H1 (cell line): ENCODE data around the gene PHACTR2. TPM values are rescaled to one million over a fixed set of nuclear protein-coding genes. Genes with fewer than 3 reads are reported as not detected.

Experiments
- CTCF ChIA-PET: fragments of 300-600 bp; sonication (Branson Sonifier 250); formaldehyde crosslinking; loops from one replicate; lab custom pipeline; 2021; ENCODE audit not compliant: partially characterized antibody; lab: Charles Lee
- POLR2A ChIA-PET: fragments of 300-600 bp; sonication (Branson Sonifier 250); formaldehyde crosslinking; loops from one replicate; lab custom pipeline; 2021; ENCODE audit warnings: inconsistent platforms; ENCODE audit not compliant: partially characterized antibody; lab: Charles Lee
- DNase-seq, 2 experiments: peaks; one replicate each; pipeline versions ENCODE4 v3.0.0 to v3.0.0-alpha.2; 2010 to 2022; ENCODE audit warnings: low spot score in 2 of 2, low read depth in 1 of 2, mixed read lengths in 1 of 2
- FAIRE-seq: peaks from 2 replicates; lab custom pipeline; 2011; peaks lifted over from hg19 to GRCh38; lab: Jason Lieb, UNC
- H2AFZ ChIP-seq: 2 replicates; pipeline ENCODE4 v1.8.1; 2012; ENCODE audit warnings: low read length, inconsistent platforms
- H2AK5ac ChIP-seq: 2 replicates; pipeline ENCODE4 v1.6.1; 2013; ENCODE audit warnings: low read depth, low read length
- H2BK120ac ChIP-seq: replicated peaks from 2 replicates; pipeline ENCODE3; 2013; ENCODE audit warnings: low read depth, low read length, inconsistent platforms
- H2BK12ac ChIP-seq: 2 replicates; pipeline ENCODE4 v1.6.1; 2013; ENCODE audit warnings: low read depth, low read length
- H2BK15ac ChIP-seq: 2 replicates; pipeline ENCODE4 v1.6.1; 2013; ENCODE audit warnings: low read length
- H2BK20ac ChIP-seq: 2 replicates; pipeline ENCODE4 v1.6.1; 2013; ENCODE audit warnings: low read length
- H2BK5ac ChIP-seq: 2 replicates; pipeline ENCODE4 v1.6.1; 2013; ENCODE audit warnings: low read depth, low read length
- H3K14ac ChIP-seq: 2 replicates; pipeline ENCODE4 v1.6.1; 2013; ENCODE audit warnings: inconsistent platforms; ENCODE audit not compliant: insufficient read length
- H3K18ac ChIP-seq: 2 replicates; pipeline ENCODE4 v1.6.1; 2013; ENCODE audit warnings: low read length; ENCODE audit errors: extremely low read depth
- H3K23ac ChIP-seq: 2 replicates; pipeline ENCODE4 v1.6.1; 2013; ENCODE audit warnings: inconsistent platforms; ENCODE audit not compliant: insufficient read length
- H3K23me2 ChIP-seq: 2 replicates; pipeline ENCODE4 v1.6.1; 2013; ENCODE audit warnings: low read depth, low read length
- H3K27ac ChIP-seq: 2 replicates; pipeline ENCODE4 v1.6.1; 2011; ENCODE audit warnings: low read depth, low read length, inconsistent platforms
- H3K27me3 ChIP-seq, 4 experiments: replicated peaks in 1 of 4; 1 replicate in 1 of 4; 2 replicates in 3 of 4; pipeline versions ENCODE4 v1.6.1 to v1.8.1; 2011 to 2013; ENCODE audit warnings: low read length in 3 of 4, mild to moderate bottlenecking in 3 of 4, inconsistent platforms in 2 of 4, mixed read lengths in 2 of 4, moderate library complexity in 1 of 4; ENCODE audit not compliant: control insufficient read depth in 3 of 4, insufficient read depth in 3 of 4; ENCODE audit errors: extremely low read depth in 1 of 4
- H3K36me3 ChIP-seq, 4 experiments: 2 replicates each; pipeline versions ENCODE4 v1.6.1 to v1.8.1; 2011 to 2013; ENCODE audit warnings: mild to moderate bottlenecking in 4 of 4, low read length in 3 of 4, moderate library complexity in 2 of 4, control low read depth in 1 of 4, inconsistent platforms in 1 of 4; ENCODE audit not compliant: insufficient read depth in 4 of 4, control insufficient read depth in 2 of 4
- H3K4ac ChIP-seq: replicated peaks from 2 replicates; pipeline ENCODE3; 2013; ENCODE audit warnings: low read length, low read depth, mixed read lengths, inconsistent platforms; ENCODE audit not compliant: insufficient read length
- H3K4me1 ChIP-seq, 4 experiments: replicated peaks in 1 of 4; 1 replicate in 1 of 4; 2 replicates in 3 of 4; pipeline versions ENCODE4 v1.6.1 to v1.8.1; 2011 to 2013; ENCODE audit warnings: low read length in 3 of 4, inconsistent platforms in 2 of 4, mixed read lengths in 1 of 4; ENCODE audit not compliant: insufficient read depth in 4 of 4, control insufficient read depth in 3 of 4
- H3K4me2 ChIP-seq, 2 experiments: 2 replicates each; pipeline versions ENCODE4 v1.6.1 to v1.8.1; 2011 to 2013; ENCODE audit warnings: low read depth in 2 of 2, low read length in 2 of 2, control low read depth in 1 of 2, inconsistent platforms in 1 of 2, mild to moderate bottlenecking in 1 of 2; ENCODE audit not compliant: insufficient read depth in 1 of 2
- H3K4me3 ChIP-seq, 4 experiments: fragments of 200-600, 300-600 bp in 1 of 4; sonication (generic), shearing (Covaris generic), sonication (Bioruptor Twin) in 1 of 4; 2 replicates each; pipeline versions ENCODE4 v1.5.1 to v1.8.1; 2011 to 2016; ENCODE audit warnings: low read length in 4 of 4, low read depth in 3 of 4, control low read depth in 2 of 4, inconsistent platforms in 2 of 4, mild to moderate bottlenecking in 2 of 4, mixed read lengths in 1 of 4, moderate library complexity in 1 of 4; ENCODE audit not compliant: insufficient read depth in 2 of 4; ENCODE audit errors: extremely low read depth in 1 of 4
- H3K56ac ChIP-seq: replicated peaks from 2 replicates; pipeline ENCODE3; 2013; ENCODE audit warnings: low read depth, mild to moderate bottlenecking, mixed read lengths, low read length, inconsistent platforms; ENCODE audit not compliant: insufficient read length
- H3K79me1 ChIP-seq: 2 replicates; pipeline ENCODE4 v1.6.1; 2013; ENCODE audit warnings: low read depth, low read length, control low read depth
- H3K79me2 ChIP-seq, 2 experiments: 2 replicates each; pipeline versions ENCODE4 v1.6.1 to v1.8.1; 2012 to 2013; ENCODE audit warnings: low read length in 2 of 2, mild to moderate bottlenecking in 2 of 2, inconsistent platforms in 1 of 2; ENCODE audit not compliant: insufficient read depth in 2 of 2, control insufficient read depth in 1 of 2
- H3K9ac ChIP-seq, 4 experiments: replicated peaks in 1 of 4; 1 replicate in 1 of 4; 2 replicates in 3 of 4; pipeline versions ENCODE4 v1.6.1 to v1.8.1; 2011 to 2013; ENCODE audit warnings: low read depth in 3 of 4, low read length in 3 of 4, control low read depth in 2 of 4, mild to moderate bottlenecking in 2 of 4, moderate library complexity in 2 of 4, inconsistent platforms in 1 of 4; ENCODE audit errors: extremely low read depth in 1 of 4
- H3K9me3 ChIP-seq, 2 experiments: 2 replicates each; pipeline versions ENCODE4 v1.6.1 to v1.8.1; 2012 to 2013; ENCODE audit warnings: mild to moderate bottlenecking in 2 of 2, moderate library complexity in 2 of 2, control low read depth in 1 of 2, inconsistent platforms in 1 of 2, low read depth in 1 of 2, low read length in 1 of 2, mixed read lengths in 1 of 2; ENCODE audit not compliant: insufficient read depth in 2 of 2
- H4K20me1 ChIP-seq, 2 experiments: replicated peaks in 1 of 2; 2 replicates each; pipeline versions ENCODE3 to v1.8.1; 2011 to 2013; ENCODE audit warnings: inconsistent platforms in 2 of 2, low read length in 2 of 2, mild to moderate bottlenecking in 1 of 2; ENCODE audit not compliant: insufficient read depth in 2 of 2, control insufficient read depth in 1 of 2
- H4K5ac ChIP-seq: 2 replicates; pipeline ENCODE4 v1.6.1; 2013; ENCODE audit warnings: low read length, low read depth, mixed read lengths, inconsistent platforms; ENCODE audit not compliant: insufficient read length
- H4K8ac ChIP-seq: 2 replicates; pipeline ENCODE4 v1.8.0; 2013; ENCODE audit warnings: mild to moderate bottlenecking, moderate library complexity, low read length, inconsistent platforms; ENCODE audit not compliant: insufficient read depth; ENCODE audit errors: extremely low read depth
- H4K91ac ChIP-seq: replicated peaks from 2 replicates; pipeline ENCODE3; 2013; ENCODE audit warnings: low read length, mixed read lengths, inconsistent platforms; ENCODE audit not compliant: insufficient read length
- CBX8 ChIP-seq: fragments of 300-800, 300-1000 bp; sonication (generic); IDR thresholded peaks from 2 replicates; pipeline ENCODE4 v1.7.1; 2016; ENCODE audit warnings: low read depth, low read length, borderline replicate concordance
- CTCF ChIP-seq, 3 experiments: IDR thresholded peaks; 1 replicate in 2 of 3; 2 replicates in 1 of 3; pipeline versions ENCODE4 v1.5.1 to v1.6.1; 2011; ENCODE audit warnings: low read length in 3 of 3, mild to moderate bottlenecking in 3 of 3, inconsistent platforms in 2 of 3, low read depth in 1 of 3, moderate library complexity in 1 of 3; ENCODE audit not compliant: insufficient read depth in 1 of 3; ENCODE audit errors: control extremely low read depth in 1 of 3
- POLR2AphosphoS5 ChIP-seq: IDR thresholded peaks from 2 replicates; pipeline ENCODE4 v1.6.1; 2011; ENCODE audit warnings: low read depth, low read length
- SAP30 ChIP-seq: fragments of 300-600 bp; sonication (generic); IDR thresholded peaks from 2 replicates; pipeline ENCODE4 v1.7.1; 2012; ENCODE audit warnings: low read length, moderate library complexity, mild to moderate bottlenecking, inconsistent platforms; ENCODE audit not compliant: insufficient read depth, insufficient replicate concordance
- SP4 ChIP-seq: IDR thresholded peaks from 2 replicates; pipeline ENCODE4 v1.6.1; 2012; ENCODE audit warnings: low read length, inconsistent platforms
- TAF7 ChIP-seq: optimal IDR thresholded peaks from 2 replicates; pipeline ENCODE3; 2011; ENCODE audit warnings: low read depth, mild to moderate bottlenecking, inconsistent platforms, low read length, moderate library complexity, borderline replicate concordance
- WGBS, 2 experiments: shearing (Covaris generic) in 1 of 2; methylation state at CpG; one replicate each; pipeline versions ENCODE4 v1.1.6 to v1.1.7; 2013 to 2015; ENCODE audit warnings: low lambda C conversion rate in 2 of 2, mixed read lengths in 2 of 2, inconsistent platforms in 1 of 2, low coverage in 1 of 2, missing lambda C conversion rate in 1 of 2; ENCODE audit not compliant: insufficient replicate concordance in 2 of 2, insufficient coverage in 1 of 2, insufficient read length in 1 of 2; ENCODE audit errors: extremely low coverage in 1 of 2, missing lambda C conversion rate in 1 of 2; 5-methylcytosine and 5-hydroxymethylcytosine counted together
- polyA plus RNA-seq, 7 experiments: library from polyadenylated mRNA; depleted of rRNA in 3 of 7; stranded (reverse) in 5 of 7; unstranded in 2 of 7; fragments of >200 nt in 5 of 7; fragments of 200-250 nt in 2 of 7; gene quantifications; 1 replicate in 5 of 7; 2 replicates in 1 of 7; 4 replicates in 1 of 7; pipeline versions ENCODE4 v1.2.1 to v1.2.3, GENCODE V29; 2011 to 2013; ENCODE audit warnings: missing spikeins in 2 of 7, mixed read lengths in 2 of 7
- total RNA-seq: library from RNA; stranded (reverse); fragmentation: NEBNext Ultra II Directional; extraction: Animal tissue kit (Norgen Biotek cat#: 25700); gene quantifications from 2 replicates; pipeline ENCODE4 v1.2.1, GENCODE V29; 2021

Gene PHACTR2
- total and polyA plus RNA-seq, 2 of the 8 experiments (the other 6 are each of a cell fraction or from before 2014, with no cell fraction given) = 16.9 to 131 TPM

- H3K79me1 ChIP-seq = no peaks in the 10 kb centered on the region
- DNase-seq = no peak
- H4K91ac ChIP-seq = no peak overlapping the region
- H2BK5ac ChIP-seq = no peak overlapping the region
- no peak overlapping the region for H3K9ac ChIP-seq
- ChIA-PET POLR2A (no interaction called here), CTCF (no interaction called here)
- no peak overlapping the region for H2BK15ac ChIP-seq
- no peaks in the 10 kb centered on the region for H3K23me2 ChIP-seq
- H3K36me3 ChIP-seq = no peaks in the 10 kb centered on the region; a peak in 1 of 8 replicates
- H2BK12ac ChIP-seq = no peak overlapping the region
- no peak overlapping the region for H2BK20ac ChIP-seq
- H3K4me1 ChIP-seq = peaks cover 0 to 4% (median 0%) of the 10 kb centered on the region in 4 experiments; a peak in 1 of 7 replicates
- H2BK120ac ChIP-seq = no peak overlapping the region
- H3K14ac ChIP-seq = no peak overlapping the region
- no peak overlapping the region for H3K18ac ChIP-seq
- no peak for FAIRE-seq
- no peaks in the 10 kb centered on the region for H3K9me3 ChIP-seq
- H4K8ac ChIP-seq = no peak overlapping the region
- no peak overlapping the region for H2AK5ac ChIP-seq
- H2AFZ ChIP-seq = no peak overlapping the region
- no peak overlapping the region for H3K23ac ChIP-seq
- no peak overlapping the region for H3K56ac ChIP-seq
- H4K20me1 ChIP-seq = no peaks in the 10 kb centered on the region
- no peak overlapping the region for H3K4me2 ChIP-seq
- no peaks in the 10 kb centered on the region for H3K79me2 ChIP-seq
- no peak overlapping the region for H3K4ac ChIP-seq
- no peaks in the 10 kb centered on the region for H3K27me3 ChIP-seq
- H4K5ac ChIP-seq = no peak overlapping the region
- H3K4me3 ChIP-seq = no peak overlapping the region
- WGBS, 2 experiments = 97% methylated on average over 4 of the region's 4 CpGs; no CpG with 5 or more reads in 1 of the 2 experiments
- no peak overlapping the region for H3K27ac ChIP-seq
- TF ChIP-seq CTCF (IDR thresholded peaks at IDR 0.05; ENCODE audit: control extremely low read depth in 1 of 3, insufficient read depth in 1 of 3, low read depth in 1 of 3, low read length in 3 of 3) (no peak), TAF7 (no peak), SAP30 (no peak), SP4 (no peak), POLR2AphosphoS5 (no peak), CBX8 (no peak)
Observed at GRCh38 chr6:143632894-143633293, 44.9 kb upstream of the PHACTR2 start.
